Chondrocyte (in vitro differentiated cells): ENCODE data around the gene CAMK2B. TPM values are rescaled to one million over a fixed set of nuclear protein-coding genes. Genes with fewer than 3 reads are reported as not detected.

Source experiments
- DNase-seq: peaks from one replicate; pipeline ENCODE4 v3.0.0; 2021; ENCODE audit warnings: mixed read lengths, low spot score
- H3K27ac Mint-ChIP-seq: one replicate; pipeline ENCODE4 v1.8.0; 2021; ENCODE audit warnings: mild to moderate bottlenecking, moderate library complexity, mixed read lengths; ENCODE audit not compliant: unreplicated experiment
- H3K27me3 Mint-ChIP-seq: 2 replicates; pipeline ENCODE4 v1.8.0; 2021; ENCODE audit warnings: low read depth, mixed read lengths
- H3K36me3 Mint-ChIP-seq: 2 replicates; pipeline ENCODE4 v1.8.0; 2021; ENCODE audit warnings: low read depth, mixed read lengths
- H3K4me1 Mint-ChIP-seq: 2 replicates; pipeline ENCODE4 v1.8.0; 2021; ENCODE audit warnings: low read depth, mild to moderate bottlenecking, mixed read lengths
- H3K4me3 Mint-ChIP-seq: one replicate; pipeline ENCODE4 v1.8.0; 2021; ENCODE audit warnings: mild to moderate bottlenecking, moderate library complexity, mixed read lengths; ENCODE audit not compliant: unreplicated experiment
- H3K9me3 Mint-ChIP-seq: 2 replicates; pipeline ENCODE4 v1.8.0; 2021; ENCODE audit warnings: low read depth, mixed read lengths
- total RNA-seq: library from RNA; stranded (reverse); gene quantifications from 3 replicates; pipeline ENCODE4 v1.2.1, GENCODE V29; 2021
- TF ChIP-seq, protein P1 (sequence below): fragments of 200-600 bp; sonication (generic); IDR thresholded peaks from 2 replicates; pipeline ENCODE4 v1.5.0; 2021; ENCODE audit warnings: antibody characterized with exemption, mild to moderate bottlenecking, moderate library complexity

CAMK2B gene
- total RNA-seq, 1 donor from 2014 or later, result 0.27 TPM

DNA sequence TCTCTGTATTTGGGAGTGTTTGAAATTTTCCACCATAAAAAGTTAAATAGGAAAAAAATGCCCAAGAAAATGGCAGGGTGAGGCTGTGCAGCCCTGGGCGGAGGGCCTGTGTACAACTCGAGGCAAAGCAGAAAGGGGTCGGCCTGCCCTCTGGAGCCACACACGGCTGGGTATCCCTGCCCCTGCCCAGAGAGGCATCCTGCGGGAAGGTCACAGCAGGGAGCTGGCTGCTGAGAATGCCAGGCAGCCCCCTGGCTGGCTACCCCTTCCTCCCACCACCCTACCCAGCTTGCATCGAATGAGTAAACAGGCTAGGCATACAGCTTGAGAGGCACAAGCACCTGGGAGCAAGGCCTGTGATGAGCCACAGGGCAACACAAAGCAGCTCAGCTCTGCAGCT lies 46.1 kb downstream of the CAMK2B start:
- TF ChIP-seq, protein P1, sequence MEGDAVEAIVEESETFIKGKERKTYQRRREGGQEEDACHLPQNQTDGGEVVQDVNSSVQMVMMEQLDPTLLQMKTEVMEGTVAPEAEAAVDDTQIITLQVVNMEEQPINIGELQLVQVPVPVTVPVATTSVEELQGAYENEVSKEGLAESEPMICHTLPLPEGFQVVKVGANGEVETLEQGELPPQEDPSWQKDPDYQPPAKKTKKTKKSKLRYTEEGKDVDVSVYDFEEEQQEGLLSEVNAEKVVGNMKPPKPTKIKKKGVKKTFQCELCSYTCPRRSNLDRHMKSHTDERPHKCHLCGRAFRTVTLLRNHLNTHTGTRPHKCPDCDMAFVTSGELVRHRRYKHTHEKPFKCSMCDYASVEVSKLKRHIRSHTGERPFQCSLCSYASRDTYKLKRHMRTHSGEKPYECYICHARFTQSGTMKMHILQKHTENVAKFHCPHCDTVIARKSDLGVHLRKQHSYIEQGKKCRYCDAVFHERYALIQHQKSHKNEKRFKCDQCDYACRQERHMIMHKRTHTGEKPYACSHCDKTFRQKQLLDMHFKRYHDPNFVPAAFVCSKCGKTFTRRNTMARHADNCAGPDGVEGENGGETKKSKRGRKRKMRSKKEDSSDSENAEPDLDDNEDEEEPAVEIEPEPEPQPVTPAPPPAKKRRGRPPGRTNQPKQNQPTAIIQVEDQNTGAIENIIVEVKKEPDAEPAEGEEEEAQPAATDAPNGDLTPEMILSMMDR, result no peak
- Mint-ChIP-seq H3K36me3 (no peaks in the 10 kb centered on the region), H3K4me1 (no peaks in the 10 kb centered on the region), H3K27ac (no peak overlapping the region), H3K9me3 (no peaks in the 10 kb centered on the region), H3K4me3 (no peak overlapping the region), H3K27me3 (peaks cover 4% of the 10 kb centered on the region)
- DNase-seq, result peak; percentile 78

DNA sequence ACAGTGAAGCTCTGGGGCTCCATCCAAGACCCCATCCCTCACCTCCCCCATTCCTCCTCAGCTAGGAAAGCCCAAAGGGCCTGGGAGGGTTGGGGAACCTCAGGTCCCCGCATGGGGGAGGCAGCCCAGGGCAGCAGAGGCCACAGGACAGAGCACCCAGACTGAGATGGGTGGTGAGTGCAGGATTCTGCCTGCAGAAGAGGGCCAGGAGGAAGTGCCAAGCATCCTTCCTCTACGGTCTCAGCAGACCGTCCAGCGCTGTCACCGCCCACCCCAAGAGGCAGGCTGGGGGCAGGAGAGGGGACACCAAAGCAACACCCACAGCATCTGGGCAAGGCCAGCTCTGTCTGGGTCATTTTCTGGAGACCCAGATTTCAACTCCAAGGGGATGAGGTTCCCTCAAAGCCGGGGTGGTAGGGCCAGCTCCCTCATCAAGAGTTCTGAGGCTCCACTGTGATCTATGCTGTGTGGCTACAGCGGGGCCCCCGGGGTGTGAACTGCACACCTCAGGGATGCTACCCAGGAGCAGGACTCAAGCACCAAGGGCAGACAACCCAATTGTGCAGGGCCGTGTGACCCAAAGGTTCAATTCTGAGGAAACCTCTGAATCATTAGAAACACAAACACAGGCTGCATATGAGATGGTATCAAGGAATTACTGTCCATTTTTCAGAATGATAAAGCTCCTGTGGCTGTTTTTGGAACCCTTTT lies 46.8 kb downstream of the CAMK2B start:
- peaks cover 8% of the 10 kb centered on the region for H3K27me3 Mint-ChIP-seq
- peak; percentile 72 for DNase-seq
- H3K4me1 Mint-ChIP-seq, result no peaks in the 10 kb centered on the region
- H3K36me3 Mint-ChIP-seq, result no peaks in the 10 kb centered on the region
- H3K27ac Mint-ChIP-seq, result no peak overlapping the region
- no peaks in the 10 kb centered on the region for H3K9me3 Mint-ChIP-seq
- TF ChIP-seq, protein P1, result no peak
- H3K4me3 Mint-ChIP-seq, result no peak overlapping the region

DNA sequence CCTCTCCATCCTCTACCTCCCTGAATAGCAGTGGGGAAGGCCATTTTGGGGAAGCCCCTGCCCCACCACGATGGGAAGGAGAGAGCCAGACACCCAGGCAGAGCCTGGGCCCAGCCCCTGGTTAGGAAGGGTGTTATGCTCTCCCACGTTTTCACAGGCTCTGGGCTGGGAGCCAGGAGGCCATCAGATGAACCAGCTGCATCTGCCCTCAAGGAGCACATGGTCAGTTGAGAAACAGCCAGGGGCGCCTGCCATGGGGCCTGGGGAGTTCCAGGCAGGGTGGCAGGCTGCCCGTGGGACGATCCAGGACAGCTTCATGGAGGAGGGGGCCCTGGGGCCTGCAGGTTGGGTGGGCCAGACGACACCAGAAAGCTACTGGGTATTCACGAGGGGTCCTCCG lies 47.5 kb downstream of the CAMK2B start:
- Mint-ChIP-seq H3K9me3 (no peaks in the 10 kb centered on the region), H3K36me3 (no peaks in the 10 kb centered on the region), H3K27me3 (peaks cover 8% of the 10 kb centered on the region), H3K27ac (no peak overlapping the region), H3K4me3 (no peak overlapping the region), H3K4me1 (no peaks in the 10 kb centered on the region)
- TF ChIP-seq, protein P1, result no peak
- peak; percentile 77 for DNase-seq

DNA sequence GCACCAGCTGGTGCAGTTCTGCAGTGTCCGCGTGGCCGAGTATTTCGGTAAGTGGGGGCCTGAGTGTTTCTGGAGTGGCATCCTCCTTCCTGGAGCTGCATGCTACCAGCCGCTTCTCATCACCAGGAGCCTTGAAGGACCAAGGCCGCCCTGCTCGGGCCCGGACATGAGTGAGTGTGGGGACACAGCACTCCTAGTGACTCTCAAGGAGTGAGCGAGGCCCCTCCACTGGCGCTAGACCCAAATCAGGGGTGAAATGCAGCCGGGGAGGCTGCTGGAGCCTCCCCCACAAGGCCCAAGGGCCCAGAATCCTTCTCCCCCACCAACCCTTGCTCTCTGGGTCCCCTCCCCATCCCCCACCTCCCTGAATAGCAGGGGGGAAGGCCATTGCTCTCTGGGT lies 48.0 kb downstream of the CAMK2B start:
- no peaks in the 10 kb centered on the region for H3K4me1 Mint-ChIP-seq
- DNase-seq, result peak; percentile 76
- H3K4me3 Mint-ChIP-seq, result no peak overlapping the region
- no peak overlapping the region for H3K27ac Mint-ChIP-seq
- H3K27me3 Mint-ChIP-seq, result peaks cover 8% of the 10 kb centered on the region
- no peaks in the 10 kb centered on the region for H3K36me3 Mint-ChIP-seq
- no peaks in the 10 kb centered on the region for H3K9me3 Mint-ChIP-seq
- TF ChIP-seq, protein P1, result no peak

DNA sequence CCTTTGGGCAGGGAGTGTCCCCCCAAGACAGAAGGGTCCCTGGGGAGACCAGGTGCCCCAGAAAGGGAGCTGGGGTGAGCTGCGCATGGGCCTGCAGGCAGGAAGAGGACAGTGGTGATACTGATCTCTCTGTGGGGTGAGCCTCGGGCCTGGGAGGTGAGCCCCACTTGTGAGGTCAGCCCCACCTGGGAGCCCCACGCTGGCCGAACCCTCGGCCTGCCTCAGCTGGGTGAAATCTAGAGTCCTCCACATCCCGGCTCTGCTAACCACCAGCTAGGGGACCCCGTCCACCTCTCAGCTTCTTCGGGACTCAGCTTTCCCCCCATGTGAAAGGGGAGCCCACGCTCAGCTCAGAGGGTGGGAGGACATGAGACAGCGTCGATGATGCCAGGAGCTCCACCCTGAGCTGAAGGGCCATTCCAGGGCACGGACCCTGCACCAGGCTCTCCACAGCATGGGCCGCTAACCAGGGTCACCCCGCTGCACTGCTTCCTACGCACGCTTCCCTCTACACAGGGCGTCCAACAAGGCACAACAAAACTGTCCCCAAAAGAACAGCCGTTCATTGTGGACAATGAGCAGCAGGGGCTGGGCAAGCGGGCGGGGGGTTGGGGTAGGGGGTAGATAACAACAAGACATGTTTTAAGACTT lies 48.7 kb downstream of the CAMK2B start:
- peaks cover 8% of the 10 kb centered on the region for H3K27me3 Mint-ChIP-seq
- no peaks in the 10 kb centered on the region for H3K36me3 Mint-ChIP-seq
- no peak overlapping the region for H3K4me3 Mint-ChIP-seq
- peak; percentile 70 for DNase-seq
- TF ChIP-seq, protein P1, result no peak
- H3K4me1 Mint-ChIP-seq, result no peaks in the 10 kb centered on the region
- H3K27ac Mint-ChIP-seq, result no peak overlapping the region
- H3K9me3 Mint-ChIP-seq, result no peaks in the 10 kb centered on the region
